Cardiac muscle cell (in vitro differentiated cells and primary cell): ENCODE measurements around the gene SHC3. TPM values are rescaled to one million over a fixed set of nuclear protein-coding genes. Genes with fewer than 3 reads are reported as not detected.

Experiments
- DNase-seq, 2 donors: peaks; one replicate each; pipeline versions ENCODE4 v3.0.0 to v3.0.0-alpha.2; 2010 to 2017; ENCODE audit warnings: low read depth in 1 of 2, low spot score in 1 of 2
- H3K27ac ChIP-seq: fragments of 200-600 bp; sonication (generic); 2 replicates; pipeline ENCODE4 v1.5.1; 2016
- H3K27me3 ChIP-seq: fragments of 200-600 bp; sonication (generic); 2 replicates; pipeline ENCODE4 v1.6.0; 2016; ENCODE audit warnings: control low read depth
- H3K36me3 ChIP-seq: fragments of 200-600 bp; sonication (generic); 2 replicates; pipeline ENCODE4 v1.5.1; 2016; ENCODE audit warnings: control low read depth
- H3K4me1 ChIP-seq: fragments of 200-600 bp; sonication (generic); 2 replicates; pipeline ENCODE4 v1.8.1; 2017; ENCODE audit warnings: low read depth, mild to moderate bottlenecking, mixed run types
- H3K4me3 ChIP-seq: fragments of 200-600 bp; sonication (generic); 2 replicates; pipeline ENCODE4 v1.5.1; 2016; ENCODE audit warnings: mild to moderate bottlenecking
- H3K9me3 ChIP-seq: fragments of 200-600 bp; sonication (generic); 2 replicates; pipeline ENCODE4 v1.5.1; 2017; ENCODE audit warnings: low read depth, mild to moderate bottlenecking, control low read depth
- polyA plus RNA-seq: library from polyadenylated mRNA; unstranded; fragments of >200 nt; fragmentation: Nextera tagmentation; extraction: Ambion mirVana; gene quantifications from 2 replicates; pipeline ENCODE4 v1.2.1, GENCODE V29; 2016
- total RNA-seq: library from RNA; depleted of rRNA; stranded (reverse); fragments of >200 nt; gene quantifications from 2 replicates; pipeline ENCODE4 v1.2.3, GENCODE V29; 2016
- TF ChIP-seq, protein P1 (sequence below): IDR thresholded peaks from 2 replicates; pipeline ENCODE4 v1.5.1; 2012; ENCODE audit warnings: low read depth, mild to moderate bottlenecking, low read length

The SHC3 gene
- total and polyA plus RNA-seq, 2 experiments from 2014 or later = 0.27 to 0.34 TPM

GRCh38 chr9:89044104-89044503 lies 134.5 kb downstream of the SHC3 start:
- H3K27me3 ChIP-seq = no peaks in the 10 kb centered on the region
- H3K4me1 ChIP-seq = no peaks in the 10 kb centered on the region
- H3K36me3 ChIP-seq = no peaks in the 10 kb centered on the region
- no peak for DNase-seq
- no peak overlapping the region for H3K27ac ChIP-seq
- no peaks in the 10 kb centered on the region for H3K9me3 ChIP-seq
- H3K4me3 ChIP-seq = no peak overlapping the region
- TF ChIP-seq, protein P1, sequence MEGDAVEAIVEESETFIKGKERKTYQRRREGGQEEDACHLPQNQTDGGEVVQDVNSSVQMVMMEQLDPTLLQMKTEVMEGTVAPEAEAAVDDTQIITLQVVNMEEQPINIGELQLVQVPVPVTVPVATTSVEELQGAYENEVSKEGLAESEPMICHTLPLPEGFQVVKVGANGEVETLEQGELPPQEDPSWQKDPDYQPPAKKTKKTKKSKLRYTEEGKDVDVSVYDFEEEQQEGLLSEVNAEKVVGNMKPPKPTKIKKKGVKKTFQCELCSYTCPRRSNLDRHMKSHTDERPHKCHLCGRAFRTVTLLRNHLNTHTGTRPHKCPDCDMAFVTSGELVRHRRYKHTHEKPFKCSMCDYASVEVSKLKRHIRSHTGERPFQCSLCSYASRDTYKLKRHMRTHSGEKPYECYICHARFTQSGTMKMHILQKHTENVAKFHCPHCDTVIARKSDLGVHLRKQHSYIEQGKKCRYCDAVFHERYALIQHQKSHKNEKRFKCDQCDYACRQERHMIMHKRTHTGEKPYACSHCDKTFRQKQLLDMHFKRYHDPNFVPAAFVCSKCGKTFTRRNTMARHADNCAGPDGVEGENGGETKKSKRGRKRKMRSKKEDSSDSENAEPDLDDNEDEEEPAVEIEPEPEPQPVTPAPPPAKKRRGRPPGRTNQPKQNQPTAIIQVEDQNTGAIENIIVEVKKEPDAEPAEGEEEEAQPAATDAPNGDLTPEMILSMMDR = no peak

DNA sequence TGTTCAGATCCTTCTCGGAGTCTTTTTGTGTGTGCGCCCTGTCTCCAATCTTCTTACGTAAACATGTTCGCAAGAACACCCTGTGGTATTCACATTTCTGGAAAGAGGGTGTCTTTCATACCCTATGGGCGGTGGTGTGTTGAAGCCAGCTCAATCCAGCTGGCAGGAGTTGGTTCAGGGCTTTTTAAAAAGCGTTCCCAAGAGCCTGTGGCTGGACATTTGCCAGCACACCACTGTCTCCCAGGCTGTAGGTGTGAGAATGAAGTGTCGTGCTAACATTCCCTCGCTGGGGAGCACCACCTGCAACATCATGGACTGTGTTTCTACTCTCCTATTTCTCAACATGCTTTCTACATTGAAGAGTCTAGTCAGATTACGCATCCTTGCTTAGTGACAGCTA lies 135.6 kb downstream of the SHC3 start:
- H3K4me3 ChIP-seq = no peak overlapping the region
- H3K36me3 ChIP-seq = no peaks in the 10 kb centered on the region
- TF ChIP-seq, protein P1 = no peak
- DNase-seq = peak in 1 of 2 donors; percentile 37
- no peaks in the 10 kb centered on the region for H3K27me3 ChIP-seq
- no peaks in the 10 kb centered on the region for H3K9me3 ChIP-seq
- H3K4me1 ChIP-seq = no peaks in the 10 kb centered on the region
- H3K27ac ChIP-seq = no peak overlapping the region

- Histone ChIP-seq H3K27ac (no peak overlapping the region), H3K4me3 (no peak overlapping the region), H3K36me3 (no peaks in the 10 kb centered on the region), H3K4me1 (no peaks in the 10 kb centered on the region), H3K9me3 (no peaks in the 10 kb centered on the region), H3K27me3 (no peaks in the 10 kb centered on the region)
- TF ChIP-seq, protein P1 = no peak
- no peak for DNase-seq
These were observed 139.0 kb downstream of the SHC3 start for GRCh38 chr9:89039664-89040063.

DNA sequence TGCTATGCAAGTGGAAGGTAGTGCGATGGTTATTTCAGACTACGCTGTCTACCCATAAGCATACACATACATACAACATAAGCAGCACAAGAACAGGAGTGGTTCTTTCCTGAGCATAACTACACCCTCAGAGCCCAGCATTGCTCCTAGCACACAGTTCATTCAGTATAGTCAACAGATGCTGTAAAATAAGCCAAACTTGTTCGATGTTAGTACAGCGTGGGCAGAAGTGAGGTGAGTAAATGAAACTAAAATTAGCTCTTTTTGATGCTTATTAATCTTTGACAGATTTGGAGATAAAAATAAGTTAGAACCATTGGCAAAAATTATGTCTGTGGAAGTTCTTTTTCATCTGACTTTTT lies 139.5 kb downstream of the SHC3 start:
- Histone ChIP-seq H3K4me3 (no peak overlapping the region), H3K27ac (no peak overlapping the region), H3K9me3 (no peaks in the 10 kb centered on the region), H3K4me1 (no peaks in the 10 kb centered on the region), H3K27me3 (no peaks in the 10 kb centered on the region), H3K36me3 (no peaks in the 10 kb centered on the region)
- no peak for DNase-seq
- TF ChIP-seq, protein P1 = no peak

DNA sequence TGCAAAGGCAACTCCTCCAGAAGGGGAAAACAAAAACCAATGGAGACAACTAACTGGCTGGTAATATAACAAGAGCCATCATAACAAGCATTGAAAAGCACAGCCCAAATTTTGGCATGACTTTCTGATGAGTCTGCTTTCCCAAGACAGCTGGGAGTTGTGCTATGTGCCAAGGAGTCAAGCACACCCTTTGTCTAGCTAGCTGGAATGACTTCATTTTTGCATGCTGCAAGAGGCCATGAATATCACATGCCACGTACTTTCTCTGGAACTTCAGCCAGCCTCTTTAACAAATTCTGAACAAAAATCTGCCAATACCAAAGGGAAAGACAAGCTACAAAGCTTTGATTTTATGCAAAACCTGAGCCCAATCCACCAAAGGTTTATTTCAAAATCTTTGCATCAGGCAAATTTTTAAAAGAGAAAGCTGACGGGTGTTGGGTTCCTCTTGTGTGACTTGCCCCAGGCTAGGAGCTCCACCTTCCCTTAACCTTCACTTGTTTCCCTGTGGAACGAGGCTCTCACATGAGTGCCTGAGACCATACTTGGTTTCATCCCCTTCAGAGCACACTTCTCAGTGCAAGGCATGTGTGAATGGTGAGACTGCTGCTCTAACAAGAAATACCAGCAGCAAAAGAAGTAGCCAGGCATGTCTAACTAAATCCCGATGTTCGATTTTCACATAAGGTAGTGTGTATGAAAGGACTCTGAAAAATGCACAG lies 140.1 kb downstream of the SHC3 start:
- no peak overlapping the region for H3K4me3 ChIP-seq
- TF ChIP-seq, protein P1 = no peak
- no peaks in the 10 kb centered on the region for H3K9me3 ChIP-seq
- H3K4me1 ChIP-seq = no peaks in the 10 kb centered on the region
- peak in 1 of 2 donors; percentile 95 for DNase-seq
- no peaks in the 10 kb centered on the region for H3K36me3 ChIP-seq
- no peak overlapping the region for H3K27ac ChIP-seq
- H3K27me3 ChIP-seq = no peaks in the 10 kb centered on the region

DNA sequence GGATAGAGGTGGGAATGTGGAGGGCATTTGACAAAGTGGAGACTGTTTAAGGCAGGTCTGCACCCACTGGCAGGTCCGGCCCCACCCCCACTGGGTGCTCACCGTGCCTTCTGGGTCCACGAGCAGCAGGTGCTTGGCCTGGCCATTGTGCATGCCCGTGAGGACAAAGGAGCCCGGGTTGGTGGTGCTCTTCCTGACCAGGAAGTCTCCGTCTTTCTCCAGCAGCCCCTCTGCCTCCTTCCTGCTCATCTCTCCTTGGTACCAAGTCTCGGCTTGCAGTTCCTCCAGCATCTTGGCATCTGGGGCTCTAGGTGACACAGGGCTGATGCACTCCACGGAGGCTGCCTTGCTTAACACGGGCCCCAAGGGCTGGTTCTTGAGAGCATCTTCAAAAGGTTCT lies 140.7 kb downstream of the SHC3 start:
- Histone ChIP-seq H3K27me3 (no peaks in the 10 kb centered on the region), H3K27ac (no peak overlapping the region), H3K4me1 (no peaks in the 10 kb centered on the region), H3K4me3 (no peak overlapping the region), H3K9me3 (no peaks in the 10 kb centered on the region), H3K36me3 (no peaks in the 10 kb centered on the region)
- no peak for DNase-seq
- TF ChIP-seq, protein P1 = no peak
